Vagina (tissue), 2 donors: ENCODE data around the gene MUC12.

Experiments
- CTCF ChIP-seq, 3 experiments: fragments of 450-650 bp in 2 of 3; fragments of 200-600 bp in 1 of 3; sonication (generic) in 1 of 3; IDR thresholded peaks; one replicate each; pipeline ENCODE4 v1.5.1; 2017 to 2019; ENCODE audit warnings: antibody characterized with exemption in 3 of 3, mild to moderate bottlenecking in 2 of 3, moderate library complexity in 2 of 3
- POLR2A ChIP-seq, 2 donors: fragments of 450-650 bp; IDR thresholded peaks; one replicate each; pipeline ENCODE4 v1.6.1; 2017; ENCODE audit warnings: antibody characterized with exemption in 2 of 2, mild to moderate bottlenecking in 2 of 2, moderate library complexity in 2 of 2
- POLR2AphosphoS5 ChIP-seq, 2 donors: sonication (generic); formaldehyde crosslinking; IDR thresholded peaks; one replicate each; pipeline ENCODE4 v1.9.0; 2017; ENCODE audit warnings: antibody characterized with exemption in 2 of 2, mild to moderate bottlenecking in 2 of 2, low read depth in 1 of 2; ENCODE audit not compliant: insufficient read depth in 1 of 2

DNA sequence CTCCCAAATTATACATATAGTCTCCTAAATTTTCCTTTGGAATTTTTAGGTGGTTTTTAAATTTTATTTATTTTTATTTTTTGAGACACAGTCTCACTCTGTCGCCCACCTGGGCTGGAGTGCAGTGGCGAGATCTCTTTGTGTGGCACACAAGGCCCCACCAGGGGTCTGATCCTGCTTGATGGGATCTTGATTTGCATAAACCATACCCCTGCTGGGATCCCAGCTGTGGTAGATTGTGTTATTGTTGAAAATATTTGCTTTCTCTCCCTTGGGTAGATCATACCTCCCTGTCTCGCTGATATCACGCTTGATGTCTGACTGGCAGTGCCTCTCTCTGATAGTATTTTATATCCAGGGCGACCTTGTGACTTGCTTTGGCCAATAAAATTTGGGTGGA is 25.7 kb upstream of the MUC12 start:
- TF ChIP-seq CTCF (IDR thresholded peaks at IDR 0.05) (no peak), POLR2AphosphoS5 (IDR thresholded peaks at IDR 0.05; ENCODE audit: insufficient read depth in 1 of 2, low read depth in 1 of 2) (no peak), POLR2A (IDR thresholded peaks at IDR 0.05) (no peak)
